NCI-H1092 treated with DMSO at 0.1 percent for 48 hours (cell line): ENCODE data around the gene SLC35A4.

Experiments
- DNase-seq: peaks from one replicate; lab custom pipeline; 2025; lab: John Stamatoyannopoulos, UW

The SLC35A4 gene

GRCh38 chr5:140564196-140565023 lies at the start of gene SLC35A4, which contains the start of gene APBB3:
SLC35A4 (plus strand) TSS chr5:140564828; CDS start chr5:140567170, 2,342 bp downstream.
APBB3 (minus strand) TSS chr5:140564598; CDS start chr5:140564245, 353 bp downstream.
- DNase-seq = peak; percentile 93

GRCh38 chr5:140524003-140524402 lies 40.6 kb upstream of the SLC35A4 start:
- no peak for DNase-seq

- no peak for DNase-seq
These were observed 24.4 kb upstream of the SLC35A4 start for GRCh38 chr5:140540227-140540626.

GRCh38 chr5:140542972-140543371 lies 21.7 kb upstream of the SLC35A4 start:
- no peak for DNase-seq

GRCh38 chr5:140544986-140545385 lies 19.6 kb upstream of the SLC35A4 start:
- DNase-seq = no peak

- DNase-seq = no peak
These were observed 19.0 kb upstream of the SLC35A4 start for GRCh38 chr5:140545606-140546005.

GRCh38 chr5:140546851-140547507 lies 17.6 kb upstream of the SLC35A4 start:
- DNase-seq = no peak

- no peak for DNase-seq
These were observed 16.9 kb upstream of the SLC35A4 start, which contains the start of gene EIF4EBP3 for GRCh38 chr5:140547508-140548299. EIF4EBP3 (plus strand) TSS chr5:140547662; CDS start chr5:140547738, 76 bp downstream.

GRCh38 chr5:140548300-140548688 lies 16.3 kb upstream of the SLC35A4 start:
- no peak for DNase-seq

GRCh38 chr5:140548791-140549190 lies 15.8 kb upstream of the SLC35A4 start:
- DNase-seq = no peak

GRCh38 chr5:140549237-140550144 lies 15.1 kb upstream of the SLC35A4 start:
- DNase-seq = no peak

GRCh38 chr5:140550147-140551079 lies 14.2 kb upstream of the SLC35A4 start:
- no peak for DNase-seq

GRCh38 chr5:140551872-140552271 lies 12.8 kb upstream of the SLC35A4 start:
- no peak for DNase-seq

- DNase-seq = no peak
These were observed 11.0 kb upstream of the SLC35A4 start for GRCh38 chr5:140553657-140554056.

- no peak for DNase-seq
These were observed 10.2 kb upstream of the SLC35A4 start for GRCh38 chr5:140554454-140554853.

- no peak for DNase-seq
These were observed 8.8 kb upstream of the SLC35A4 start for GRCh38 chr5:140555747-140556312.

- no peak for DNase-seq
These were observed 8.2 kb upstream of the SLC35A4 start for GRCh38 chr5:140556438-140556837.

GRCh38 chr5:140557136-140557805 lies 7.4 kb upstream of the SLC35A4 start, which contains the start of gene SRA1:
SRA1 (minus strand) TSS chr5:140557473; CDS start chr5:140557452, 21 bp downstream.
- DNase-seq = peak; percentile 82

GRCh38 chr5:140557965-140558364 lies 6.7 kb upstream of the SLC35A4 start:
- no peak for DNase-seq
